Forelimb muscle (tissue), 1 donor: ENCODE data around the gene GPR108. TPM values are rescaled to one million over a fixed set of nuclear protein-coding genes. Genes with fewer than 3 reads are reported as not detected.
"Not testable (repeated sequence)": the region's sequence is repeated elsewhere in the genome, so short reads cannot be mapped to it uniquely, and the experiment has no call there.

Source experiments
- DNase-seq: peaks from one replicate; pipeline ENCODE4 v3.0.0-alpha.2; 2013; ENCODE audit warnings: low read depth
- polyA plus RNA-seq: library from polyadenylated mRNA; unstranded; fragments of 120-200 nt; gene quantifications from one replicate; pipeline ENCODE4 v1.2.1, GENCODE V29; 2013; ENCODE audit not compliant: insufficient read length

GPR108 gene
- polyA plus RNA-seq, 1 donor: 28.3 TPM

- no peak for DNase-seq
Measured at GRCh38 chr19:6761053-6761676, 23.8 kb upstream of the GPR108 start.

DNA sequence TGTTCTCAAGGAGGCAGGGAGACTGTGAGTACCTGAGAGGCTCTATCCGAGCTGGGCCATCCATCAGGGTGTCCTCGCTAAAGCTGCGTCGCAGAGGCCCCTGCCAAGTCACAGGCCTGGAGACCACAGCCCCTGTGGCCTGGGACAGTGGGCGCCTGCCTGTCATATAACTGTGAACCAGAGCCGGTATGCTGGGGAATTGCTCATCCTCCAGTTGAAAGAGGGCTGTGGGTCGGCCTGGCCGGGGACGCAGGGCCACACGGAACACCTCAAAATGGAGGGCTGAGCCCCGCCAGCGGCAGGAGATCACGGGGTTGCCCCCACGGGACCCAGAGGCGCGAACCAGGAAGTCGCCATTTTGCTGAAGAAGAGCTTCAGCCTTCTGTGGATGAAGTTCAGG is 23.2 kb upstream of the GPR108 start:
- DNase-seq: no peak

DNA sequence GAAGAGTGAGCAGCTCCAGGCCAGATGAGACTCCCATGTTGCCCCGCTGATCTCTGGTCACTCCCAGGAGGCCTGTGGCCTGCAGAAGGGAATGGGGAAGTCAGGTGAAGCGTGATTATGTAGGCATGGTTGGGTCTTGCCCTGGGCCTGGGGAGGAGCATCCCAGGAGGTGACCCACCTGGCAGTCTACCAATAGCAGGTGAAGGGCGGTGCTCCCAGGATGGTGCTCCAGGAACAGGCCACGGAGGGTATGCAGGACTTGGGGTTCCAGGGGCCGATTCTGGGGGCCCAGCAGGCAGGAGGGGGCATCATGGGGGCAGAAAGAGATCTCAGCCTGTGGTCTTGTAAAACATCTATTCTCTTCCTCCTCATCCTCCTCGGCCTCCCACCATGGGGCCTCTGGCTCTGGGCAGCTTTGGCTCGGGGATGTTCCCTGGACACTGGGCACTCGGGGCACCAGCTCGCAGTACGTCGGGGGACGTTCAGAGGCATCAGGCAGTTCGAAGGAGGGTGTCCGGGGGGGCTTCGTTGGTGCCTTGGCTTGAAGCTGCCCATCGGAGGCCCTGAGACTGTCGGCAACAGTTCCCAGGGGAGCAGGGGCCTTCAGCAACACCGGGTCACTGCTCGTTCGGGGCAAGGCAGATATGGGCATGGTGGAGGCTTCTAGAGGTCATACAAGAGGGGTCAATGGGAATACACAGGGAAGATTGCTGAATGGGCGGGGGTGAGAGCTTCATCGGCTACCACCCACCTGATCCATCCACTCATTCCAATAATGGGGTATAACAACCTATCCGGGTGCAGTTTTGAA is 17.5 kb upstream of the GPR108 start:
- DNase-seq: no peak

- no peak for DNase-seq
Measured at GRCh38 chr19:6754136-6754535, 16.8 kb upstream of the GPR108 start.

DNA sequence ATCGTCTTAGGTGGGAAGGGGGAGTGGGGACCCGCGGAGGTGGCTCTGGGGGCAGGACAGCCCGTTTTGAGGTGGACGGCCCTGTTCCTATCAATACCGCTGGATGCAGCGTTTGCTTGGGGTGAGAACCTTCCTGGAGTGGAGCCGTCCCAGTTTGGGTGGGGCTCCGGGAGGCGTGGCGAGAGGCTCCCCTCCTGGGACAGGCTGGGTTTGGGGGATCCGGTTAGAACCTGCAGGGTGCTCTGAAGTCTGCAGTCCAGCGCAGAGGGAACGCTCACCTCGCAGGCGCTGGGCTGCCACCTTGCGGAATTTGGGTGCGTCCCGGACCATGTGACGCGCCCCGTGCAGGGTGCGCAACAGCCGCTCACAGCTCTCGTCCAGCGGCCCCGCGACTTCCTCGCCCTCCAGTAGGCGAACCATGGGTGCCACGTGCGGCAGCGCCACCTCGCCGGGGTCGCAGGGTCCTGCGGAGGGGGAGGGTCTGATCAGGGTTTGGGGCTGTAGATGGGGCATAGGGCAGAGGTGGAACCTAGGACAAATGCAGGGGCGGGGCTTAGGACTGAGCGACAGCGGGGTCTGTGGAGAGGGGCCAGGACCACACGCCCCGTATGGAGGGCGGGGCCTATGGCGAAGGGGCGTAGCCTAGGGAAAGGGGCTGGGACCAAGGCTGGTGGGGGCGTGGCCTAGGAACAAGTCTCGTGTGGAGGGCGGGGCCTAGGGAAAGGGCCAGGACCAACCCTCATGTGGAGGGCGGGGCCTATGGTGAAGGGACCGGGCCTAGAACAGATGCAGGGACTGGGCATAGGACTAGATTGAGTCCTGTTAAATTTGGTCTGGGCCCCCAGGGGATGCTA is 16.0 kb upstream of the GPR108 start:
- no peak for DNase-seq

GRCh38 chr19:6752256-6753177 is 15.1 kb upstream of the GPR108 start:
- DNase-seq: no peak

GRCh38 chr19:6751189-6751588 is 13.8 kb upstream of the GPR108 start:
- no peak for DNase-seq

DNA sequence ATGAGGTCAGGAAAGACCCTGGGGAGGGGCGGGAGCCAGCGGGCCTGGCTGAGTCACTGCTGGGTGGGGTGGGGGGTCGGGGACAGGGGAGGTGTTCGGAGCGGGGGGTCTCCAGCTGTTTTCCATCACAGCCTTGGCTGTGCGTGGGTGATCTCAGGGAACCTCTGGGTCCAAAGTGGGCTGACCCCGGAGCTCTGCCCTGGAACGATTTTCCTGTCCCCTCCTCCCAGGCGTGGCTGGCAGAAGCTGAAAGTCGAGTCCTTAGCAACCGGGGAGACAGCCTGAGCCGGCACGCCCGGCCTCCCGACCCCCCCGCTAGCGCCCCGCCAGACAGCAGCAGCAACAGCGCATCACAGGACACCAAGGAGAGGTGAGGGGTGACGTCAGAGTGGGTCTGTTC is 12.7 kb upstream of the GPR108 start:
- DNase-seq: no peak

DNA sequence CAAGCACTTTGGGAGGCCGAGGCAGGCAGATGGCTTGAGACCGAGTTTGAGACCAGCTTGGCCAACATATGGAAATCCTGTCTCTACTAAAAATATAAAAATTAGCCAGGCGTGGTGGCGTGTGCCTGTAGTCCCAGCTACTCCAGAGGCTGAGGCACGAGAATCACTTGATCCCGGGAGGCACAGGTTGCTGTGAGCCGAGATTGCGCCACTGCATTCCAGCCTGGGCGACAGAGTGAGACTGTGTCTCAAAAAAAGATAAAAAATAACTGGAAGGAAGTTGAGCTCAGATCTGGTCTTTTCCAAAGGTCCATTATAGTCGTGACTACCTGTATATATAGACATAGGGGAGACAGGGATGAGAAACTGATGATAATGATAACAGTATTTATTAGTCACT is 11.2 kb upstream of the GPR108 start:
- not testable (repeated sequence) for DNase-seq

DNA sequence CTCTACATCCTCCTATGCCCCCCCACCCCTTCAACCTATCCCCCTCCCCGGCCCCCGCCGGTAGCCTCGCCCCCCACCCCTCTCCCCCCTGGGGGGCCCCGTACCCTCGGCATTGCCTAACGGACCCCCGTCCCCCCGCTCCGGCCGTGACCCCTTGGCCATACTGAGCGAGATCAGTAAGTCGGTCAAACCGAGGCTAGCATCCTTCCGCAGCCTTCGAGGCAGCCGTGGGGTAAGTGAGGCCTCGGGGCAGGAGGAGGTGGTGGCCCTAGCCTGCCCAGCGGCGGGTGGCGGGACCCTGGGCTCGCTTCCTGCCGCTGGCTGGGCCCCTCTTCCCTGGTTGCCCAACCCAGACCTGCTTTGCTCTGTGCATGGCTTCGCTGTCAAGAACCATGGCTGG is 8.6 kb upstream of the GPR108 start:
- DNase-seq: no peak

GRCh38 chr19:6744381-6745301 is 7.3 kb upstream of the GPR108 start:
- DNase-seq: peak; percentile 74

DNA sequence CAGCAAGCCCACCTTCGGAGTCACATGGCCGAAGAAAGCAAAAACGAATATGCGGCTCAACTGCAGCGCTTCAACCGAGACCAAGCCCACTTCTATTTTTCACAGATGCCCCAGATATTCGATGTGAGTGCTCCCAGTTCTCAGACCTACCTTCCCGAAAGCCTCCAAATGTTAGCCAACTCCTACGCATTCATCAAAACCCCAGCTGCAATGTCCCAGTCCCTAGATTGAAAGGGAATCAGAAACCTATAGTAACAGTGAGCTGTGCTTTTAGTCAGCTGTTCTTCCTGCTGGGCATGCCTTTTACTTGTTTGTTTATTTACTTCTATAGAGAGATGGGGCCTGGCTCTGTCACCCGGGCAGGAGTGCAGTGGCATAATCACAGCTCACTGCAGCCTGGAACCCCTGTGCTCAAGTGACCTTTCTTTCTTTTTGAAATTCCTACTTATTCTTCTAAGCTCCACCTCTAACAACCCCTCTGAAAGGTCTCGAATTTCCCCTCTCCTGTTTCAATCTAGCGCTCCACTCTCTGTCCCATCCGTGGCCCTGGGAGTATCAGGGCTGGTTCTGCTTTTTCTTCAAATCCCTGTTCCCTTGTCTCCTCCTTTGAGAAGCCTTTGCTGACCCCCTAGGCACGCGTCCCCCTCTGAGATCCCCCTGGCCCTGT is 6.5 kb upstream of the GPR108 start:
- DNase-seq: no peak

GRCh38 chr19:6743066-6743465 is 5.7 kb upstream of the GPR108 start:
- DNase-seq: no peak

GRCh38 chr19:6740589-6741343 is 3.4 kb upstream of the GPR108 start:
- DNase-seq: no peak

DNA sequence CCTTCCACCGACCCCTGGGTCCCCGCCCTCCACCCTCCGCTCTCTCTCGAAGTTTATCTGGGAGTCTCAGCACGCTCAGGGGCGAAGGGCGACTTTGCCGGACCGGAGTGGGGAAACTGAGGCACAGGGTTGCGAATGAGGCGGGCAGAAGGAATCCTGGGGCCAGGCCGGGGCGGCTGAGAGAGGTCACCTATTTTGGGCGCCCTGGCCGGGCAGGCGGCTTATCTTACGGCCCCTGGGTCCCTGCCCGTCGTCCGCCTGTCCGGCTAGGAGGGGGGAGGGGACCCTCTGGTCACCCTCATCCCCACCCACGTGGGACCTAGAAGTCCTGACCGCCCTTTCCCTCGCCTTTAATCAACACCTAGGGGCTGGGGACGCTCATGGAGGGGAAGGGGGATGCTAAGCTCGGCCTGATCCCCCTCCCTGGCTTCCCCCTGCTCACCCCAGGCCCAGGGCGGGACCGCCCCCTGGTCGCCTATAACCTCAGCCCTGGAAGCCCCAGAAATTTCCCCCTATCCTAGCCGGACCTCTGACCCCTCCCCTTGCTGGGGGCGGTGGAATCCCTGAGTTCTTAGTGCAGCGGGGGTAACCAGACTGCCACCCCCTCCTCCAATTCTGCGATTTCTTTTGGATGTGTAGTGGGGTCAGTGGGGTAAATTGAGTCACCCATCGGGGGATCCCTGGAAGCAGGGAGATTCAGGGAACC is 2.7 kb upstream of the GPR108 start:
- DNase-seq: no peak

DNA sequence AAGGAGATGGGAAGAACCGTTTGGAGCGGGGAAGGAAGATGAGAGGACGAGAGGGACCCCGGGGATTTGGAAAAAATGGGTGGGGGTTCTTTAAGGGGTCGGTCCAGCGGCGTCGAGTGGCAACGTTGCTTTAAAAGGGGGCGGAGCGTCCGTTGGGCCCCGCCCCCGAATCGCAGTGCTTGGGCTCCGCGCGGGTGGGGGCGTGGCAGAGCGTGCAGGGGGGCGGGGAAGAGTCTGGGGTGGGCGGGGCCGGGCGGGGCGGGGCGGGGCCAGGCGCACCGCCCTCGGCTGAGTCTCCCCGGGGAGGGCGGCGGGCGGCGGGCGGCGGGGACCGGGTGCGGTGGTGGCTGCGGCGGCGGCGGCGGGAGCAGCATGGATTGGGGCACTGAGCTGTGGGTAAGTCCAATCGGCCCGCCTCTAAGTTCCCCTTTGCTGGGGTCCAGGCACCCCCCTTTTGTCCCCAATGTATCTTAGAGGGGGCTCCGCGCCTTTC is 2.1 kb upstream of the GPR108 start, which contains the start of gene TRIP10:
Gene TRIP10, plus strand, starts transcription at position 291 of the 493 bp plus-strand sequence. Its CDS starts 82 bp downstream, at position 373.
- peak; percentile 81 for DNase-seq

- no peak for DNase-seq
Measured at GRCh38 chr19:6738787-6739389, 1.5 kb upstream of the GPR108 start.
